Transverse colon (tissue), 4 donors: ENCODE results near the gene PET100.

Experiments used
- CTCF ChIP-seq, 5 experiments: fragments of 200-600 bp in 3 of 5; fragments of 450-650 bp in 2 of 5; sonication (generic) in 3 of 5; IDR thresholded peaks; 1 replicate in 2 of 5; 2 replicates in 3 of 5; pipeline ENCODE4 v1.5.1; 2016 to 2017; ENCODE audit warnings: antibody characterized with exemption in 5 of 5, inconsistent platforms in 3 of 5, mild to moderate bottlenecking in 2 of 5, moderate library complexity in 1 of 5
- POLR2A ChIP-seq: fragments of 450-650 bp; IDR thresholded peaks from one replicate; pipeline ENCODE4 v1.6.1; 2016; ENCODE audit warnings: antibody characterized with exemption, mild to moderate bottlenecking, moderate library complexity
- POLR2AphosphoS5 ChIP-seq, 3 donors: sonication (generic); formaldehyde crosslinking; IDR thresholded peaks; one replicate each; pipeline ENCODE4 v1.6.1; 2016; ENCODE audit warnings: antibody characterized with exemption in 3 of 3

GRCh38 chr19:7602935-7603497 is 26.6 kb upstream of the PET100 start:
- TF ChIP-seq CTCF (IDR thresholded peaks at IDR 0.05) (no peak), POLR2A (no peak), POLR2AphosphoS5 (IDR thresholded peaks at IDR 0.05) (no peak)
